SJCRH30 (cell line): ENCODE measurements around the gene FNDC5. TPM values are rescaled to one million over a fixed set of nuclear protein-coding genes. Genes with fewer than 3 reads are reported as not detected.

Experiments
- DNase-seq, 2 experiments: peaks; one replicate each; pipeline ENCODE4 v3.0.0-alpha.2; 2015 to 2020
- H3K27ac ChIP-seq: fragments of 250-450 bp; sonication (Bioruptor Pico); 2 replicates; pipeline ENCODE4 v1.5.1; 2020; ENCODE audit warnings: mild to moderate bottlenecking, moderate library complexity
- H3K27me3 ChIP-seq: fragments of 250-450 bp; sonication (Bioruptor Pico); 2 replicates; pipeline ENCODE4 v1.5.1; 2020; ENCODE audit warnings: mild to moderate bottlenecking, moderate library complexity
- H3K36me3 ChIP-seq: fragments of 250-450 bp; sonication (Bioruptor Pico); 2 replicates; pipeline ENCODE4 v1.5.1; 2020; ENCODE audit warnings: mild to moderate bottlenecking, moderate library complexity
- H3K4me1 ChIP-seq: fragments of 250-450 bp; sonication (Bioruptor Pico); 2 replicates; pipeline ENCODE4 v1.5.1; 2020; ENCODE audit warnings: mild to moderate bottlenecking, moderate library complexity
- H3K4me3 ChIP-seq: fragments of 250-450 bp; sonication (Bioruptor Pico); 2 replicates; pipeline ENCODE4 v1.5.1; 2020; ENCODE audit warnings: mild to moderate bottlenecking, moderate library complexity
- H3K9me3 ChIP-seq: fragments of 250-450 bp; sonication (Bioruptor Pico); replicated peaks from 2 replicates; pipeline ENCODE4 v1.5.1; 2020; ENCODE audit warnings: mild to moderate bottlenecking, moderate library complexity
- total RNA-seq: library from RNA; depleted of rRNA; stranded (reverse); fragments of >200 nt; shearing (Covaris generic); gene quantifications from 2 replicates; pipeline ENCODE4 v1.2.3, GENCODE V29; 2014

FNDC5 gene
- total RNA-seq, 1 experiment from 2014 or later: 72.2 TPM

DNA sequence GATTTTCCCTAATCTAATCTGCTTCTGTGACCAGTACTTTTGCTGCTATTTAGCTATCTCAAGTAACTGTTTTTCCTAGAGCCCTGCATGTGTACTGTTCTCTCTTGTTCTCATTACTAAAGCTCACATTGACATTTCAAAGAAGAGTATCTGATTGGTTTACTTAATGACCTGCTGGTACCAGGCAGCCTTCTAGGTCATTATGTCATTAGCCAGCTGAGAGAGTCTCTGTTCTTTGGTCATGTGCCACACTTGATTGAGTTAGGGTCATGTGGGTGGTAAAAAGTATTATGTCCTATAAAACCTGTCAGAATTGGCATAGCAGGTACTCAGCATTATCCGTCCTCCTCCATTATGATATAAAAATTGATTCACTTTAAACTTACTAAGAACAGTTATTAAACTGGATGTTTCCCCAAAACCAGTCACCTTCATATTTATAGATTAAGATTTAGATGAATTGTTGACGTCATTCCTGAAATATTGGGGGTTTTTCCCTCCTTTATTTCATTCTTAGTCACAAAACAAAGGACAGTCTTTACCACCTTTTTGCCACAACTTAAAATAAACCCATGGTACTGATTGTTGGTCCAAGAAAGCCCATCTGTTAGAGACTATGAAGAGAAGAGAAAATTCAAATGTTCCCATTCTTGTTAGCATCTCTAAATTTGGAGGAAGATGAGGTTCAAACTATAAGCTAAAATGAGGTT, 22.2 kb downstream of the FNDC5 start:
- H3K4me1 ChIP-seq: no peaks in the 10 kb centered on the region
- peaks cover 37% of the 10 kb centered on the region for H3K36me3 ChIP-seq

DNA sequence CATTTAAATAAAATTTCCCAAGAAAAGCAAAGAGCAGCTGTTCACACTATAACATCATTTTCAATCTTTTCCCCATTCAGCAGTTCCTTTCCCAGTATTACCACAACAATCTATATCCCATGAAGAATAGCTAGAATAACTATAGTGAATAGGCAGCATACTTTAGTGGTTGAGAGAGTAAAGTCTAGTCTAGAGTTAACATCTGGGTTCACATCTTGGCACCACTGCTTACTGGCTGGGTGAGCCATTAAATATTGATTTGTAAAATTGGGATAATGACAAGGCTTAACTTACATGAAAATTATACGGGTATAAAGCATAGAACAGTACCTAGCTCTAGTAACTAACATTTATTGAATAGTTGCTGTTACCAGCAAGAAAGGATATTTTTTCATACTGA, 38.8 kb downstream of the FNDC5 start:
- H3K9me3 ChIP-seq: no peaks in the 10 kb centered on the region

More for the DNA sequence above, 22.2 kb downstream of the FNDC5 start:
- Histone ChIP-seq H3K27me3 (no peaks in the 10 kb centered on the region), H3K9me3 (no peaks in the 10 kb centered on the region; the same call in none of the 2 replicates), H3K4me3 (no peak overlapping the region), H3K27ac (no peak overlapping the region)
- no peak for DNase-seq

DNA sequence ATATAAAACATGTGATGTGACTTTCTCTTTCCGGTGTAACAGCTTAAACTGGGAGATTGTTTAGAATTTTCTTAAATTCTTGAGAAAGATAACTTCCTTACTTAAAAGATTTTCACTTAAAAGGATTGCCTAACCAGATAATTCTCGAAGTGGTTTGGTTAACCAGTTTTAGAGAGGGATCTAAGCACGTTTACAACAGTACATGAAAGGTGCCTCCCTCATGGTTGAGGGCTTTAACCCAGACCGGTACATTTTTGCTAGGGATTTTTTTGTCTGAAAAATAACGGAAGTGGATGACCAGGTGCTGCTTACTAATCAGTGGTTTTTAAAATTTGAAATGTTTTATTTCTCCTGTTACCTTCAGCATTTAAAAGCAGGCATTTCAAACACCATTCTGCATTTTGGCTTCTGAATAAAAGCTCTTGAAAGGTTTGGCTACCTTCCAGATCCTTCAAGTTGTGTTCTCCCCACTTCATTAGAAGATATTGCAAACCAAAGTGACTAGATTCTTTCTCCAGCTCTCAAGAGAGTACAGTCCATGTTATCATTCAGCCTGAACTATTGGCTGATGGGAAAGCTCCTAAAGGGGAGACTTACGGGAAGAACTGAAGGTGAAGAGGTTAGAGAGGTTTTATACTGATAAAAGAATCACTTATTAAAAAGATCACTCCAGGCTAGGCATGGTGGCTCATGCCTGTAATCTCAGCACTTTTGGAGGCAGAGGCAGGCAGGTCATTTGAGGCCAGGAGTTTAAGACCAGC, 40.4 kb downstream of the FNDC5 start:
- Histone ChIP-seq H3K27me3 (no peaks in the 10 kb centered on the region), H3K36me3 (peaks cover 71% of the 10 kb centered on the region), H3K9me3 (no peaks in the 10 kb centered on the region), H3K4me1 (no peaks in the 10 kb centered on the region), H3K27ac (no peak overlapping the region), H3K4me3 (no peak overlapping the region)
- DNase-seq: no peak

More for the DNA sequence above, 38.8 kb downstream of the FNDC5 start:
- Histone ChIP-seq H3K27ac (no peak overlapping the region), H3K36me3 (peaks cover 65% of the 10 kb centered on the region), H3K4me3 (no peak overlapping the region), H3K27me3 (no peaks in the 10 kb centered on the region), H3K4me1 (no peaks in the 10 kb centered on the region)
- no peak for DNase-seq

DNA sequence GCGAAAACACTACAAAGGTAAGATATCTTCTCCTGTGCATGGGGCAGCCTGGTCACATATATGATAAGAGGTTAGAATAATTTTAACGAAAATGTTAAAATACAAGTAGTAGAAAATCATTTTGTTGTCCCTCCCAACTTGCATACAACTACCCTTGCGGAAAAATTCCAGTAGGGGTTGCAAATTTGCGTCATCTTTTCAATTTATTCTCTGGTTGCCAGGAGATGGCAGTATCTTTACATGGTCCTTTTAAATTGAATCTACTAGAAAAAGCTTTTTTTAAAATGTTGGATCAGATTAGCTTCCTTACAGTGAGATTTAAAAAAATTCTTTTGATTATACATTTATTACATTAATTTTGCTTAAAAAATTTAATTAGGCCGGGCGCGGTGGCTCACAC, 42.4 kb downstream of the FNDC5 start:
- H3K4me1 ChIP-seq: no peaks in the 10 kb centered on the region
- no peak overlapping the region for H3K27ac ChIP-seq
- peaks cover 64% of the 10 kb centered on the region for H3K36me3 ChIP-seq
- no peaks in the 10 kb centered on the region for H3K9me3 ChIP-seq
- H3K4me3 ChIP-seq: no peak overlapping the region
- no peaks in the 10 kb centered on the region for H3K27me3 ChIP-seq
- peak in 1 of 2 experiments; percentile 29 for DNase-seq

DNA sequence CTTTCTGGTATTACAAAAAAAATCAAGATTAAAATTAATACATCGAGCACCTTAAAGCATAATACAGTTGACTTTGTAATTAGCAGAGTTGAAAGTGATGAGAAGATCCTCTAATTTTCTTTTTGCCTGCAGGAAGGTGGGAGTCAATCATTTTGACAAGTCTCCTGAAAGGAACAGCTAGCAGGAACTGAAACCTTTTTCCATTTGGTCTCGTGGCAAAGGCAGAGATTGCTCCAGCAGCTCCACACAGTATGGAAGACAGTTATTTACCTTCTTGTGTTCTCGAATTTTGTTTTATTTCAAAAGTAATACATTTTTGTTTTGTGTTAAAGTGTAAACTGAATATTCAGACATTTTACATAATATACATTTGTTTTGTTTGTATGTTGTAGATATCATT, 45.5 kb downstream of the FNDC5 start:
- no peak overlapping the region for H3K4me3 ChIP-seq
- H3K36me3 ChIP-seq: peaks cover 46% of the 10 kb centered on the region
- H3K4me1 ChIP-seq: no peaks in the 10 kb centered on the region
- H3K27ac ChIP-seq: no peak overlapping the region
- DNase-seq: no peak
- no peaks in the 10 kb centered on the region for H3K27me3 ChIP-seq
- no peaks in the 10 kb centered on the region for H3K9me3 ChIP-seq

DNA sequence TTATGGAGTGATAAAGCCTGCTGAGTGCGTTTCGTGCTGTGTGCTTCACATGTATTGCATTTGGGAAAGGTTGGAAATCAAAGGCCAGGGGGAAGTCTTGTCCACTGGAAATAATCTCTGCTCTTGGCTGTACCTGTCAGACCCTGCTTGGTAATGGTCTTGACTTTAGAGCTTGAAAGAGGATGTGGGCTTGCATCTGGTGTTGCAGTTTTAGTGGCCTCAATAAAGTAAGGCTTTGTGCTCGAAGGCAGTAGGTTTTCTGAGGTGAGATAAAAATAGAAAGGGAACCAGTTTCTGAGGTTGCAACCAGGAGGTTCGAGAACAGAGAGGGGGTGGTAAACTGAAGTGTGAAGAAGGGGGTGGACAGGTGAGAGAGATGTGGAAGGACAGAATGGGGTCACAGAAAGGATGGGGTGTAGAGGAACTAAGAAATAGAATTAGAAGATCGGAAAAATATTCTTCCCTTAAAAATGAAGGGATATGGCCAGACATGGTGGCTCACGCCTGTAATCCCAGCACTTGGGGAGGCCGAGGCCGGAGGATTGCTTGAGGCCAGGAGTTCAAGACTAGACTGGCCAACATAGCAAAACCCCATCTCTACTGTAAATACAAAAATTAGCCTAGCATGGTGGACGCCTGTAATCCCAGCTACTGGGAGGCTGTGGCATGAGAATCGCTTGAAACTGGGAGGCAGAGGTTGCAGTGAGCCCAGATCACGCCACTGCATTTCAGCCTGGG, 51.7 kb downstream of the FNDC5 start:
- Histone ChIP-seq H3K4me3 (peak overlapping the region; percentile 88), H3K4me1 (peaks cover 2% of the 10 kb centered on the region; the same call in 1 of the 2 replicates), H3K36me3 (no peaks in the 10 kb centered on the region), H3K27ac (peak overlapping the region; percentile 97), H3K27me3 (no peaks in the 10 kb centered on the region), H3K9me3 (no peaks in the 10 kb centered on the region)
- peak; percentile 7 to 24 for DNase-seq

DNA sequence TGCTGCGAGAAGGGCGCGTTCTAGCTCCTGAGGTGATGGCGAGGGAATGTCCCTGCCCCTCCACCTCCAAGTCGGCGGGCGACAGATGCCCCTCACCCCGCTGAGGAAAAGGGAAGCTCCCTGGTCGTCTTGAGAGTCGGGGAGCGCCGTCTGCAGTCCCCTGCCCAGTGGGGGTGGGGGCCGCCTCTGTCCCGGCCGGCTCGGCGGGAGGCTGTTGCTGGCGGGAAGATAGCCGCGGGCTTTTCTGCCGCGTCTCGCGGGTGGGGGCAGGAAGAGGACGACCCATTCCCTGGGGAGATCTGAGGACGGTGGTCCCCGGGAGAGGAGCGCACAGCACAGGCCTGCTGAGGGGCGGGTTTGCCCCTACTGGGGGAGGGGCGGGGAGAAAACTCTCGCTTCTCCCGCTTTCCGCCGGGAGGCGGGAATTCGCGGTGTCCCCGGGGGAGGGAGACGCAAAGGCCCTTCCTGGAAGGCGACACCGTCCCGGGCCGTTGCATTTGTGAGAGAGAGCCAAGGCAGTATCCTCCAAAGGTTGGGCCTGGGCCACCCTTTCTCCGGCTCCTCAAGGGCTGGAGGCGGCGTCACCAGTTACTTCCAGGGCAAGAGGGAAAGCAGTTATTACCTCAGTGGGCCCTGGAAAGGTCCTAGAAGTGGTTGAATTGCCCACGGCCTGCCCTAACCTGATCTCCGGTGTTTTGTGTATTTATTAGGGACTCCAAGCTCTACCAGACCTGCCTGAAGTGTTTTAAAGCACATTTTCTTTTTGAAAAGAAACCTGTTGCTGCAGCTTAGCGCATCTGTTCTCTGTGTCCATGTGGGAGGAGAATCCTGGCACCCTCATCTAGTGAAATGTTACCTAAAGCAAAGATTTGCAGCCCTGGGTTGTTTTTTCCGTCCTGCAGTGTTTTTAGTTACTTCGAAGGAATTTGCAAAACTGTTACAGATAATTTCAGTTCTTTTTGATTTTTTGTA, 52.6 kb downstream of the FNDC5 start:
- Histone ChIP-seq H3K4me1 (peaks cover 2% of the 10 kb centered on the region; the same call in 1 of the 2 replicates), H3K4me3 (peak overlapping the region; percentile 88), H3K36me3 (no peaks in the 10 kb centered on the region), H3K9me3 (no peaks in the 10 kb centered on the region), H3K27me3 (no peaks in the 10 kb centered on the region), H3K27ac (peak overlapping the region; percentile 97)
- peak; percentile 92 to 94 for DNase-seq

DNA sequence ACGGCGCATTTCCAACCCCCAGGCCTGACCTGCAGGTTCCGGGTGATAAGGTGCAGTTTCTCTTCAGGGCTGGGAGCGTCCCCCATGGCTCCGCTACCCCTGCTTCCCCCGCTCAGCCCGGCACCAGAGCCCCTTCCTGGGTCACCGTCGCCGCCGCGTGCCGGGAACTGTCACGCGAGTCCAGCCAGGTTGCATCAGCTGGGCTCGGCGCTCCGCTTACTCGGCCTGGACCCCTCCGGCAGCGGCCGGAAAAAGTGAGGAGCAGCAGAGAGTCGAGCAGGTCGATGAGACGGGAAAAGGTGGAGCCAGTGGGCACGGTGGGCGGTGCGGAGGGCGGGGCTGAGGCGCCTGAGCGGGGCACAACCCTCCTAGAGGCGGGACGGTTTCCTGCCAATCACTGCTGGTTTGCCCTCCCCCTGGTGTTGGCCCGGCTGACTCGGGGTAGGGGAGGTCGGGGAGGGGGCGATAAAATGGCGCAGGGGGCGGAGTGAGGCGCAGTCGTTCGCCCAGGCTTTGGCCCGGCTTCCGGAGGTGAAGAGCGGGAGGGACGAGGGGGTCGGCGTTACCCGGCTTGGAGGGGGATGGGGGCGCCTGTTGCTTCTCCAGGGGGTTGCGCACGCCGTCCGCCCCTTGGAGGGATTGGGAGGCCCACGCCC, 53.4 kb downstream of the FNDC5 start, which contains the start of the genes S100PBP and YARS1:
Gene S100PBP, plus strand, starts transcription at position 495 of the 656 bp plus-strand sequence. CDS start 8,447 bp downstream, outside the sequence.
Gene YARS1, minus strand, starts transcription at position 200 of the 656 bp plus-strand sequence. Its CDS starts 114 bp downstream, at position 86.
- Histone ChIP-seq H3K9me3 (no peaks in the 10 kb centered on the region), H3K27me3 (no peaks in the 10 kb centered on the region), H3K27ac (peak within 1 kb of the TSS; percentile 97), H3K36me3 (no peaks in the 10 kb centered on the region), H3K4me1 (peaks cover 2% of the 10 kb centered on the region; the same call in 1 of the 2 replicates), H3K4me3 (peak within 1 kb of the TSS; percentile 88)
- DNase-seq: peak; percentile 99 to 100

DNA sequence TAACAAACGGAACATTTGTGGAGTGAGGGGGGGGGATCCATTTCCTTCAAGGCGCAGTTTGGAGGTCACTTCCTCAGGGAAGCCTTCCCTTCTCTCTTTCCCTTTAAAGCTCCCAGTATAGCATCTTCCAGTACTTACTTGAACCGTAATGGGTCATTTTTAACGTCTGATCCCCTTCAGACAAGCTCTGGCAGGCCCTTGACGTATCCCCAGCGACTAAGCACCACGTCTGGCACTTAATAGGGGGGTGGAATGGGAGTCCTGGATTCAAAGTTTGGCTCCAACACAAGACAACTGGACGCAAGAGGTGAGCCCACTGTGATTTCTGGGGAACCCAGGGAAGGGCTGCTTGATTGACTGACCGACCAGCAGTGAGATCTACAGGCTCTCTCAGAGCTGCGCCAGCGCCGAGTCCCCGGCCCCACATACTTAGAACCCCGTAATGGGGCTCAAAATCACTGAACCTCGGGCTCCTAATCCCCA, 54.0 kb downstream of the FNDC5 start:
- Histone ChIP-seq H3K9me3 (no peaks in the 10 kb centered on the region), H3K27me3 (no peaks in the 10 kb centered on the region), H3K4me1 (peaks cover 2% of the 10 kb centered on the region; the same call in 1 of the 2 replicates), H3K27ac (peak overlapping the region; percentile 97), H3K4me3 (peak overlapping the region; percentile 88), H3K36me3 (0 out of 2 replicates have a peak, but pooled peaks cover under 1% of the 10 kb centered on the region)
- DNase-seq: no peak

DNA sequence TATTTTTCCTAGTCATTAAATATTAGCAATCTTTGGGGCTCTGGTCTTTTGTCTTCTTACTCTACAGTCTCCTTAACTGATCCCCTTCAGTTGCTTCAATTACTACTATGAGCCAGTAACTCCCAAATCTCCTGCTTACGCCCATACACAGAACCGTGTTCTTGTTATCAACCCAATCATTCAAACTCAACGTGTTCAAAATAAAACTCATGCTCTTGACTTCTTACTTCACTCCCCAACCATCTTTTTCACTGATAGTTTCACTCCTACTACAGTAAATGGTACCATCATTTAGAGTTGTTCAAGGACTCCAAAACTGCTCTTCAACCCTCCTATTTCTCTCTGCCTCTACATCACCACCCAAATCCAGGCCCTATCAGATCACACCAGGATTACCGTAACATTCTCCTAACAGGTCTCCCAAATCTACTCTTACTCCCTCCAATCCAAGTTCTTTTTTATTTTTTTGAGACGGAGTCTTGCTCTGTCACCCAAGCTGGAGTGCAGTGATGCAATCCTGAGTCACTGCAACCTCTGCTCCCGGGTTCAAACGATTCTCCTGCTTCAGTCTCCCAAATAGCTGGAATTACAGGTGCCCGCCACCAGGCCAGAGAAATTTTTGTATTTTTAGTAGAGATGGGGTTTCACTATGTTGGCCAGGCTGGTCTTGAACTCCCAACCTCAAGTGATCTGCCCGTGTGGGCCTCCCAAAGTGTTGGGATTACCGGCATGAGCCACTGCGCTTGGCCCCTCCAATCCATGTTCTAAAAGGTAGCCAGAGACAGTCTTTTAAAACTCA, 56.6 kb downstream of the FNDC5 start:
- no peak overlapping the region for H3K27ac ChIP-seq
- H3K4me1 ChIP-seq: peaks cover 2% of the 10 kb centered on the region; the same call in 1 of the 2 replicates
- H3K27me3 ChIP-seq: no peaks in the 10 kb centered on the region
- DNase-seq: no peak
- H3K9me3 ChIP-seq: no peaks in the 10 kb centered on the region
- no peak overlapping the region for H3K4me3 ChIP-seq
- peaks cover 22% of the 10 kb centered on the region for H3K36me3 ChIP-seq
